Keratinocyte (primary cell): ENCODE measurements around the gene CLIP2. TPM values are rescaled to one million over a fixed set of nuclear protein-coding genes. Genes with fewer than 3 reads are reported as not detected.
"Not testable (repeated sequence)": the region's sequence is repeated elsewhere in the genome, so short reads cannot be mapped to it uniquely, and the experiment has no call there.

Experiments used
- DNase-seq: peaks from one replicate; pipeline ENCODE4 v3.0.0-alpha.2; 2011; ENCODE audit warnings: low read depth, missing footprints, low spot score
- FAIRE-seq: peaks from 2 replicates; lab custom pipeline; 2011; peaks lifted over from hg19 to GRCh38; lab: Jason Lieb, UNC
- H2AFZ ChIP-seq: 2 replicates; pipeline ENCODE4 v1.6.0; 2012; ENCODE audit warnings: low read length, control low read depth, inconsistent platforms; ENCODE audit not compliant: control insufficient read depth
- H3K27ac ChIP-seq: 2 replicates; pipeline ENCODE4 v1.5.1; 2011; ENCODE audit warnings: low read length; ENCODE audit not compliant: control insufficient read depth, insufficient read depth
- H3K27me3 ChIP-seq: 3 replicates; pipeline ENCODE4 v1.6.0; 2011; ENCODE audit warnings: low read length; ENCODE audit not compliant: control insufficient read depth, insufficient read depth; ENCODE audit errors: extremely low read depth
- H3K36me3 ChIP-seq, 2 experiments: 2 replicates in 1 of 2; 3 replicates in 1 of 2; pipeline ENCODE4 v1.5.1; 2011; ENCODE audit warnings: low read length in 2 of 2, mild to moderate bottlenecking in 1 of 2; ENCODE audit not compliant: control insufficient read depth in 2 of 2, insufficient read depth in 2 of 2; ENCODE audit errors: extremely low read depth in 1 of 2
- H3K4me1 ChIP-seq: 3 replicates; pipeline ENCODE4 v1.5.1; 2011; ENCODE audit warnings: low read length; ENCODE audit not compliant: control insufficient read depth, insufficient read depth; ENCODE audit errors: extremely low read depth
- H3K4me2 ChIP-seq: 3 replicates; pipeline ENCODE4 v1.6.0; 2011; ENCODE audit warnings: low read depth, low read length; ENCODE audit not compliant: control insufficient read depth, insufficient read depth; ENCODE audit errors: extremely low read depth
- H3K4me3 ChIP-seq, 3 experiments: fragments of 200-600 bp in 1 of 3; sonication (generic) in 1 of 3; 2 replicates in 2 of 3; 3 replicates in 1 of 3; pipeline ENCODE4 v1.5.1; 2011 to 2016; ENCODE audit warnings: low read length in 3 of 3, mild to moderate bottlenecking in 3 of 3, control low read depth in 2 of 3, inconsistent platforms in 1 of 3, low read depth in 1 of 3, mixed read lengths in 1 of 3, mixed run types in 1 of 3, moderate library complexity in 1 of 3; ENCODE audit not compliant: control insufficient read depth in 2 of 3, insufficient read depth in 2 of 3; ENCODE audit errors: extremely low read depth in 1 of 3
- H3K79me2 ChIP-seq: 2 replicates; pipeline ENCODE4 v1.6.0; 2012; ENCODE audit warnings: low read length; ENCODE audit not compliant: control insufficient read depth, insufficient read depth
- H3K9ac ChIP-seq: 3 replicates; pipeline ENCODE4 v1.6.0; 2011; ENCODE audit warnings: low read length; ENCODE audit not compliant: control insufficient read depth, insufficient read depth; ENCODE audit errors: extremely low read depth
- H3K9me1 ChIP-seq: 3 replicates; pipeline ENCODE4 v1.6.0; 2011; ENCODE audit warnings: low read length; ENCODE audit not compliant: control insufficient read depth, insufficient read depth; ENCODE audit errors: extremely low read depth
- H3K9me3 ChIP-seq: 2 replicates; pipeline ENCODE4 v1.5.1; 2012; ENCODE audit warnings: low read depth, low read length; ENCODE audit not compliant: control insufficient read depth
- H4K20me1 ChIP-seq: 3 replicates; pipeline ENCODE4 v1.6.0; 2011; ENCODE audit warnings: low read length; ENCODE audit not compliant: control insufficient read depth, insufficient read depth; ENCODE audit errors: extremely low read depth
- CTCF ChIP-seq, 3 experiments: IDR thresholded peaks in 1 of 3; conservative IDR thresholded peaks in 1 of 3; optimal IDR thresholded peaks in 1 of 3; 2 replicates in 2 of 3; 3 replicates in 1 of 3; pipeline versions ENCODE3 to v1.5.1; 2011; ENCODE audit warnings: low read length in 3 of 3, mild to moderate bottlenecking in 3 of 3, moderate library complexity in 2 of 3, control low read depth in 1 of 3, inconsistent platforms in 1 of 3; ENCODE audit not compliant: insufficient read depth in 2 of 3; ENCODE audit errors: extremely low read depth in 1 of 3
- EZH2 ChIP-seq: IDR thresholded peaks from one replicate; pipeline ENCODE4 v1.6.1; 2012; ENCODE audit warnings: inconsistent platforms, mild to moderate bottlenecking, low read length, moderate library complexity
- dilution Hi-C: fragments of 300-500 bp; cut with MboI; formaldehyde crosslinking; loops from one replicate; pipeline ENCODE4 v1.7.0; 2020; ENCODE audit warnings: low sequenced_read_pairs; ENCODE audit not compliant: extremely low pct_ligation_motif_present
- polyA plus RNA-seq, 5 experiments: library from polyadenylated mRNA; depleted of rRNA in 3 of 5; stranded (reverse) in 3 of 5; stranded (forward) in 1 of 5; unstranded in 1 of 5; fragments of >200 nt; gene quantifications; 1 replicate in 1 of 5; 2 replicates in 3 of 5; 3 replicates in 1 of 5; pipeline versions ENCODE4 v1.2.1 to v1.2.3, GENCODE V29; 2011 to 2012; ENCODE audit warnings: missing spikeins in 2 of 5, low read depth in 1 of 5, low replicate concordance in 1 of 5

The CLIP2 gene
- polyA plus RNA-seq, 1 donor (not counting 4 experiments of a cell fraction or from before 2014, with no cell fraction given) = 2.6 TPM

- Histone ChIP-seq H3K4me1 (peaks cover 31% of the 10 kb centered on the region), H3K9me3 (peaks cover 7% of the 10 kb centered on the region), H3K36me3 (no peaks in the 10 kb centered on the region), H2AFZ (no peak overlapping the region), H3K79me2 (no peaks in the 10 kb centered on the region), H3K27me3 (no peaks in the 10 kb centered on the region), H3K4me2 (no peak overlapping the region), H3K27ac (peak overlapping the region; percentile 98), H3K4me3 (no peak overlapping the region), H3K9ac (no peak overlapping the region), H4K20me1 (no peaks in the 10 kb centered on the region), H3K9me1 (no peaks in the 10 kb centered on the region)
- DNase-seq (peak; percentile 75), FAIRE-seq (peak; percentile 77)
- no peak for TF ChIP-seq CTCF (optimal IDR thresholded peaks at IDR 0.05 in 1 of 3, IDR thresholded peaks at IDR 0.05 in 1 of 3, conservative IDR thresholded peaks at IDR 0.05 in 1 of 3; ENCODE audit: extremely low read depth in 1 of 3, insufficient read depth in 2 of 3, low read length in 3 of 3)
- no peak for TF ChIP-seq EZH2
- dilution Hi-C loops = no loop called here
Observed at GRCh38 chr7:74311305-74311744, 22.1 kb downstream of the CLIP2 start.

GRCh38 chr7:74312418-74313028 is 23.3 kb downstream of the CLIP2 start:
- Histone ChIP-seq H3K79me2 (no peaks in the 10 kb centered on the region), H3K36me3 (peaks cover 0 to 2% of the 10 kb centered on the region in 2 experiments), H3K4me1 (peaks cover 21% of the 10 kb centered on the region), H3K9me1 (no peaks in the 10 kb centered on the region), H4K20me1 (no peaks in the 10 kb centered on the region), H3K4me3 (peak overlapping the region in 2 of 3 experiments; percentile 51 to 62), H3K9ac (peak overlapping the region; percentile 81), H3K27ac (peak overlapping the region; percentile 98), H2AFZ (peak overlapping the region; percentile 49), H3K4me2 (peak overlapping the region; percentile 83), H3K27me3 (no peaks in the 10 kb centered on the region), H3K9me3 (peaks cover 7% of the 10 kb centered on the region)
- dilution Hi-C loops = no loop called here
- DNase-seq = peak; percentile 93
- TF ChIP-seq CTCF (optimal IDR thresholded peaks at IDR 0.05 in 1 of 3, IDR thresholded peaks at IDR 0.05 in 1 of 3, conservative IDR thresholded peaks at IDR 0.05 in 1 of 3; ENCODE audit: extremely low read depth in 1 of 3, insufficient read depth in 2 of 3, low read length in 3 of 3) (no peak), EZH2 (no peak)
- FAIRE-seq = peak; percentile 94

GRCh38 chr7:74315891-74316290 is 26.7 kb downstream of the CLIP2 start:
- H3K36me3 ChIP-seq, H3K9ac ChIP-seq, H4K20me1 ChIP-seq, H2AFZ ChIP-seq, DNase-seq, H3K27ac ChIP-seq, H3K79me2 ChIP-seq, H3K9me1 ChIP-seq, H3K4me2 ChIP-seq, dilution Hi-C loops, H3K27me3 ChIP-seq, H3K9me3 ChIP-seq, H3K4me3 ChIP-seq, FAIRE-seq: not testable (repeated sequence)
- peaks cover 18% of the 10 kb centered on the region for H3K4me1 ChIP-seq
